ENCODE measurements around the gene LYPLA2.
"Not testable (repeated sequence)": the region's sequence is repeated elsewhere in the genome, so short reads cannot be mapped to it uniquely, and the experiment has no call there.

Gene LYPLA2

GRCh38 chr1:23791516-23792047, 637 bp downstream of the LYPLA2 start:
- TF ChIP-seq EZH2 (IDR thresholded peaks at IDR 0.05) (no peak), FOXP2 (optimal IDR thresholded peaks at IDR 0.05; ENCODE audit: control extremely low read depth, extremely low read length, insufficient read depth) (no peak), POLR2AphosphoS5 (IDR thresholded peaks at IDR 0.05; ENCODE audit: borderline replicate concordance, low read depth, low read length) (no peak)
- Histone ChIP-seq H3K4me3 (peak overlapping the region; percentile 82), H3K27ac (peak overlapping the region; percentile 40; the same call in 1 of the 2 replicates), H3K36me3 (ENCODE audit: insufficient read depth, low read length) (peaks cover 21% of the 10 kb centered on the region), H3K9me3 (ENCODE audit: low read depth, low read length) (no peaks in the 10 kb centered on the region), H3K9ac (ENCODE audit: insufficient read length) (peak overlapping the region; percentile 88)
- DNase-seq (ENCODE audit: low read depth, low spot score), result no peak

GRCh38 chr1:23792151-23792945, 1.4 kb downstream of the LYPLA2 start:
- peak overlapping the region; percentile 88 for H3K9ac ChIP-seq (ENCODE audit: insufficient read length)
- peaks cover 13% of the 10 kb centered on the region for H3K36me3 ChIP-seq (ENCODE audit: insufficient read depth, low read length)
- TF ChIP-seq POLR2AphosphoS5 (IDR thresholded peaks at IDR 0.05; ENCODE audit: borderline replicate concordance, low read depth, low read length) (no peak), FOXP2 (optimal IDR thresholded peaks at IDR 0.05; ENCODE audit: control extremely low read depth, extremely low read length, insufficient read depth) (no peak), EZH2 (IDR thresholded peaks at IDR 0.05) (no peak)
- peak overlapping the region; percentile 82 for H3K4me3 ChIP-seq
- no peaks in the 10 kb centered on the region for H3K9me3 ChIP-seq (ENCODE audit: low read depth, low read length)
- no peak for DNase-seq (ENCODE audit: low read depth, low spot score)
- H3K27ac ChIP-seq, result peak overlapping the region; percentile 22; the same call in 1 of the 2 replicates

DNA sequence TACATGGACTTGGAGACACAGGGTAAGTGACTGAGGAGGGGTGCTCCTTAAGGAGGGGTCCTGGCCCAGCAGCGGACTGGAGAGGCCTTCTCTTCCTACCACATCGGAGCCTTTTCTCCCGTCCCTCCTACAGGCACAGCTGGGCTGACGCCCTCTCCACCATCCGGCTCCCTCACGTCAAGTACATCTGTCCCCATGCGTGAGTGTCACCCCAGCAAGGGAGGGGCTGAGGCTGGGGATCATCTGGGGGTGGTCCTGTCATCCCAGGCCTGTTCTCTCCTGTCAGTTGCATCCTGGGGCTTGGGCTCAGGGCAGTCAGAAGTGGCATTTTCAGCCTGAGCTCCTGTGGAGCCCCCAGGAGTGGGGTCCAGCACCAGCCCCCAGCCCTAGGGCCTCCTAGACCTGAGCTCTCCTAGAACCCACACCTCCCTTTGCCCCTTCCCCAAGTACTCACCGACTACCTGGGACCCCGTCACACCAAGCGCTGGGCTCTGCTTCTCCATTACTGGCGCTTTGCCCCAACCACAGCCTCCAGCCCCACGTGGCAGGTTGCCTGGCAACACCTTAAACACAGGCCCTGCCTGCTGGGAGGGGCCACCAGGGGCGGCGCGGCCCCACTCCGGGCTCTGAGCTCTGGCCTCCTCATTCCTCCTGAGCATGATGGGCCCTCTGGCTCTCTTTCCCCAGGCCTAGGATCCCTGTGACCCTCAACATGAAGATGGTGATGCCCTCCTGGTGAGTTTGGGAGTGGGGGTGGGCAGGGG, 2.3 kb downstream of the LYPLA2 start:
- Histone ChIP-seq H3K9me3 (ENCODE audit: low read depth, low read length) (no peaks in the 10 kb centered on the region), H3K36me3 (ENCODE audit: insufficient read depth, low read length) (peaks cover 5% of the 10 kb centered on the region; the same call in 1 of the 2 replicates), H3K4me3 (peak overlapping the region; percentile 82), H3K27ac (peak overlapping the region; percentile 42; the same call in 1 of the 2 replicates), H3K9ac (ENCODE audit: insufficient read length) (peak overlapping the region; percentile 20)
- TF ChIP-seq FOXP2 (optimal IDR thresholded peaks at IDR 0.05; ENCODE audit: control extremely low read depth, extremely low read length, insufficient read depth) (no peak), POLR2AphosphoS5 (IDR thresholded peaks at IDR 0.05; ENCODE audit: borderline replicate concordance, low read depth, low read length) (no peak), EZH2 (IDR thresholded peaks at IDR 0.05) (no peak)
- no peak for DNase-seq (ENCODE audit: low read depth, low spot score)

- no peak for TF ChIP-seq POLR2AphosphoS5 (IDR thresholded peaks at IDR 0.05; ENCODE audit: borderline replicate concordance, low read depth, low read length)
- TF ChIP-seq EZH2 (IDR thresholded peaks at IDR 0.05), result no peak
- no peak for TF ChIP-seq FOXP2 (optimal IDR thresholded peaks at IDR 0.05; ENCODE audit: control extremely low read depth, extremely low read length, insufficient read depth)
- H3K4me3 ChIP-seq, result peak overlapping the region; percentile 82
- peaks cover 4% of the 10 kb centered on the region; the same call in 1 of the 2 replicates for H3K36me3 ChIP-seq (ENCODE audit: insufficient read depth, low read length)
- H3K9me3 ChIP-seq (ENCODE audit: low read depth, low read length), result no peaks in the 10 kb centered on the region
- DNase-seq (ENCODE audit: low read depth, low spot score), result no peak
- H3K9ac ChIP-seq (ENCODE audit: insufficient read length), result peak overlapping the region; percentile 20
- peak overlapping the region; percentile 42; the same call in 1 of the 2 replicates for H3K27ac ChIP-seq
Observed at GRCh38 chr1:23793861-23794731, 3.2 kb downstream of the LYPLA2 start.

- not testable (repeated sequence) for H3K4me3 ChIP-seq; DNase-seq (ENCODE audit: low read depth, low spot score); H3K9me3 ChIP-seq (ENCODE audit: low read depth, low read length); H3K27ac ChIP-seq; H3K36me3 ChIP-seq (ENCODE audit: insufficient read depth, low read length); H3K9ac ChIP-seq (ENCODE audit: insufficient read length)
Observed at GRCh38 chr1:23794732-23795182, 3.8 kb downstream of the LYPLA2 start.

GRCh38 chr1:23795676-23796465, 4.9 kb downstream of the LYPLA2 start:
- Histone ChIP-seq H3K9ac (ENCODE audit: insufficient read length) (no peak overlapping the region), H3K36me3 (ENCODE audit: insufficient read depth, low read length) (peaks cover 4% of the 10 kb centered on the region; the same call in 1 of the 2 replicates), H3K27ac (peak overlapping the region; percentile 42; the same call in 1 of the 2 replicates)

More at GRCh38 chr1:23795676-23796465, 4.9 kb downstream of the LYPLA2 start:
- no peak for DNase-seq (ENCODE audit: low read depth, low spot score)
- Histone ChIP-seq H3K4me3 (no peak overlapping the region), H3K9me3 (ENCODE audit: low read depth, low read length) (no peaks in the 10 kb centered on the region)
- TF ChIP-seq FOXP2 (optimal IDR thresholded peaks at IDR 0.05; ENCODE audit: control extremely low read depth, extremely low read length, insufficient read depth), result no peak
- no peak for TF ChIP-seq POLR2AphosphoS5 (IDR thresholded peaks at IDR 0.05; ENCODE audit: borderline replicate concordance, low read depth, low read length)
- TF ChIP-seq EZH2 (IDR thresholded peaks at IDR 0.05), result no peak

All from SK-N-MC (cell line).